HG03575 (cell line): Measurements from ENCODE around the gene MBNL2.

Experiments
- ATAC-seq: cut with Tn5 transposase; IDR thresholded peaks from one replicate; pipeline ENCODE4 v1.9.1; 2021; ENCODE audit not compliant: unreplicated experiment, insufficient number of reproducible peaks, low FRiP score; ENCODE audit errors: extremely low read depth

Gene MBNL2

GRCh38 chr13:97352815-97353214, 130.7 kb downstream of the MBNL2 start:
- no peak for ATAC-seq

DNA sequence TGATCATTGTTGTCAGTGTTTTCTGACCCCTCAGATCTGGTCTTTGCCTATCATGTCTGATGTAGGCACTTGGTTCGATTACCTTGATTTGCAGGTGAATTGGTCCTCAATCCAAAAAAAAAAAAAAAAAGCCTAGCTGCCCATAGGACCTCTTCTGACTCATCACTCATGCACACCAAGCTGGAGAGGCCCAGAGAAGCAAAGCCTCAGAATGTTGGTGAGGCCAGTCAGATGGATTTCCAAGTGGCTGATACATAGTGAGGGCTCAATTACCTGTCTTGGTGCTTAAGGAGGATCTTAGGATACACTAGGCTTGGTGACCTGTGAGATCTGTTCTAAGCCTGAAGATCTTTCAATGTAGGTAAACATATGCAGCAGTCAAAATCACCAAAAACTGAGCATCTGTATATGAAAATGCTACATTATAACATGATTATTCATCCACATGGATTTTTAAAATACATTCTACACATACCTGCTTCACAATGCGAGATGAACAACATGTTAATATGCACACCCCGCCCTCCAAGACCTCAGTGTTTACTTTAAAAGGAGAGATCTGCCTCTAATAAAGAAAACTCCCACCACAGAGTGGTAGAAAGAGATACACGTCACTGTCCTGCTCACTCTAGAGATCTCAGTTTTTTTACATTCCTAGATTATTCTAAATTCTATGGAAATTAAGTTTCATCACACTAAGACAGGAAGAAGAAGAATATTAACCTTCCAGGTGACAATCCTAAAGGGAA, 132.0 kb downstream of the MBNL2 start:
- no peak for ATAC-seq

DNA sequence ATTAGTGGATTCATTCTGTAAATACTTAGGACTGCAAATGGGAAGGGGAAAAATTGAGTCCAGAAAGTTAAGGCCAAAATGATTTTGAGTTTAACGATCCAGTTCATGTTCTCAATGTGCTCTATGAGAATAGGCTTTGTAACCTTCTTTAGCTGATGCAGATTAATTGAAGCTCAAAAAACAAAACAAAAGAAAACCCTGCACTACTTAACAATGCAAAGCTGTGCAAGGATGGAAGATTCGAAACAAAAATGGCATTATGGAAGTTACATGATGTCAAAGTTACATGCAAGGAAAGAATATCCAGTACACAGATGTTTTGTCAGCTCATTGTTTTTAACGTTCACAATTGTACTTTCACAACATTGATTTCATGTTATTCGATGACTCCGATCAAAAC, 132.7 kb downstream of the MBNL2 start:
- ATAC-seq, result no peak

DNA sequence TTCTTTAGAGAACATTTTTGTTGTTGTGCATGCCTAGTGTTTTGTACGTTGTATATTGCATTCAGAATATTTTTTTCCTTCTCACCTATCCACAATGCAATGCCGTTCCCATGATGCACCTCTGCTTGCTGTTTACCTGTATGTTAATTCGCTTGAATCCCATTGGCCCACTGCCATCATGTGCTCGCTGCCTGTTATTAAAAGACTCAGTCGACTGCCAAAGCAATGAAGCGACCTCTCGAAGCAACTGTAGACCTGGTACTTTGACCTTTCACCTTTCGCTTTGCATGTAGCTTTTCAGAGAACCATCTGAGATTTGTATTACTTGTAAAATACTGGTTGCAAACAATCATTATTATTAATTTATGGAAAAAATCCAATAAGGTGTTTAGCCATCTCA, 134.5 kb downstream of the MBNL2 start:
- no peak for ATAC-seq

GRCh38 chr13:97359181-97360057, 137.3 kb downstream of the MBNL2 start:
- ATAC-seq, result peak; percentile 59

DNA sequence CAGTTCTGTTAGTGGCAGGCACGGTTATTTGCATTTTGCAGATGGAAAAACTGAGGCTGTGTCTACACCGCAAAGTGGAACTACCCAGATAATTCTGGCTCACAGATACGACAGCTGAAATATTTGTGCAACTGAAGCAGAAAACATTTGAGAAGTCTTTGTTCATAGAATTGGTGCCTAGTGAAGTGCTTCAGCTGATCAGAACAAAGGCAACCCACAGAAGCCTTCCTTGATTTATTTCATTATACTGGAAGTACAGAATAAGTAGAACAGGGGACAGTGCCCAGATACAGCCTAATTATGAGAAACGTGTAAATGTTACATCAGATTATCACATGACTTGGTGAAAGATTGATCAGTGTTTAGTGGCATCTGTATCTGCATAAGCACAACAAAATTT, 138.5 kb downstream of the MBNL2 start:
- ATAC-seq, result no peak

DNA sequence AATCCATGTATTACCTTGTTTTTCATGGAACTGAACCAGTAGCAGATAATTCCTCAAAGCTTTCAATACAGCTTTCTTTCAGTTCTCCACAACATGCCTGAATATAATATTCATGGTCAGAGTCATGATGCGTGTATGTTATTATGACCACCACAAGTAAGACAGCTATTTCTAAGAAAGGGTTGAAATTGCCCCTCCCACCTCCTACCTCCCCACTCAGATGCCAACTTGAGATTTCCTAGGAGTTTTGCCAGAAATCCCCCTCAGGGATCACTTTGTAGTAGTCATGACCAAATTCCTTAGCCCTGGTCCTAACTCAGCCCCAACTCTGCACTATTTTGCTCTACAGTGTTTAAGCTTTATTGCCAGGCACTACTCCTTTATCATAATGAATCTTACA, 141.9 kb downstream of the MBNL2 start:
- ATAC-seq, result no peak

DNA sequence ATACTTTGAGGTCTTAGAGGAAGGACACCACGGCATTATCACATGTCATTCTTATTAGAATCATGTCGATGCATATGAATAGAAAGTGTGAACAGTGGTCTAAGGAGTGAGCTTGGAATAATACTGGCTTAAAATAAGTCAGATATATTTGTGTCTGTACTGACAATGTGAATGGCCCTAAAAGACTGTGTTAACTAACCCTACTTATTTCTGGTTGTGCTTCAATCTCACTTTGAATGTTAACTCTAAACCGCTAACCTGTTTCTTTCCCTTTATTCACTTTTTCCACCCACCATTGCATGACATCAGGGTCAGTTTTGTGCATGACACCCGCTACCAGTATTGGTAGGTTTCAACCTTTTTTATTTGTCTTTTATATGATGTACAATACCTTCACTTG, 142.7 kb downstream of the MBNL2 start:
- no peak for ATAC-seq

DNA sequence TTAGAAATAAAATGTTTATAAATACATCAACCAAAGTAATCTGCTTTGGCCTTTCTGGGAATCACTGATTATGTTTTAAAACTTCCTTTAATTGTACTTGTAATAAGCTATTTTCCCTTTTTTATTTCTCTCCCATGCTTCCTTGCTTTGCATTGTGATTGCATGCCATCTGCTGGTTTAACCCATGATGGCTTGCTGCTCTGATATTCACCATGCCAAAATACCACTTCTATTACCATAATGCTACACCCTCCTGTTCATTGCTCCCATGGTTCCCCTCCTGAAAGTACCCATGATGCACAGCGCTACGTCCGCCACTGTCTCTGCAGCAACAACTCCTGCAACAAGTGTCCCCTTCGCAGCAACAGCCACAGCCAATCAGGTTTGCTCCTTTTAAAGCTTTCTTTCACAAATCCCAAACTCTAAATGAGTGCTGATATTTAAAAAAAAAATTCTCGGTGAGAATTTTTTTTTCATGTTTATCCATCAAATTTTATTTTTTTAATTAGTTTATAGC, 144.1 kb downstream of the MBNL2 start:
- ATAC-seq, result no peak

GRCh38 chr13:97367016-97367822, 145.1 kb downstream of the MBNL2 start:
- ATAC-seq, result no peak

- ATAC-seq, result peak; percentile 66
These were observed 147.2 kb downstream of the MBNL2 start for GRCh38 chr13:97369261-97369893.

DNA sequence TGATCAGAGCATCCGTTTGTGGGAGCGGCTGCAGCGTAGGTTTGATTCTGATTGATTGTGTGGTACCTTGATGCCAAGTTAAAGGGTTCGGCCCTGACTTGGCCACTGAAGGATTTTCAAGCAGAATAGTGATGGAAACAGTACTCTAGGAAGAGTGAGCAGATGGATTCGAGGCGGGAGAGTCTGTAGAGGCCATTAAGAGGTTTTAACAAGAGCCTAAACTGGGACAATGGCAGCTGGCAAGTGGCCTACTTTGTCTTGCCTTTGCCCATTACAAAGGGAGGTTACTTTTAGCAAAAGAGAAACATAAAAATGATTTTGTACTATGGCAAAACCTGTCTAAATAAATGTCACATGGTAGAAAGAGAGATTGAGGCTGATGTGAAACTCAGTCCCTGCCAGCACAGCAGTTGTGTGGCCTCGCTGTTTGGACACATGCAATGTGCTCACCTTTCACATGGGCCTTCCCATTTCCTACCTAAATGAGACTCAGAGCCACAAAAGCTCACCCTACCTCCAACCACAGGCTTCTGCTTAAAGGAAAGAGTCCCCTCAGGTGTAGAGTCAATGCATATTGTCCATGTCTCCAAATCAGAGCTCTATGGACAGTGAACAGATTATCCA, 149.5 kb downstream of the MBNL2 start:
- no peak for ATAC-seq

GRCh38 chr13:97372936-97373335, 150.8 kb downstream of the MBNL2 start:
- ATAC-seq, result no peak

DNA sequence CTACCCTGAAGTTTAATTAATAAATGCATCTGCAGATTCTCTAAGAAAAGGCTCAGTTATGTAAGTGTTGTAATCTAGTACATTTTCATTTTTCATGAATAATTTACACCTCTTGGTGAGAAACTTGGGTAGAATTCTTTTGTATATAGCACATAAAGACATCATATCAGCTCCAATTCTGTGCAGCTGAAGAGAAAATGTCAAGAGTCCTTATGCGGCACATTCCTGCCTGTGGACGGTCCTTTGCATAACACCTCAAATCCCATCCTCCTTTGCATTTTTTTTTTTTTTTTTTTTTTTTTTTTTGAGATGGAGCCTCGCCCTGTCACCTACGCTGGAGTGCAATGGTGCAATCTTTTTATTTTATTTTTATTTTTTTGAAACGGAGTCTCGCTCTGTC, 151.7 kb downstream of the MBNL2 start:
- no peak for ATAC-seq

DNA sequence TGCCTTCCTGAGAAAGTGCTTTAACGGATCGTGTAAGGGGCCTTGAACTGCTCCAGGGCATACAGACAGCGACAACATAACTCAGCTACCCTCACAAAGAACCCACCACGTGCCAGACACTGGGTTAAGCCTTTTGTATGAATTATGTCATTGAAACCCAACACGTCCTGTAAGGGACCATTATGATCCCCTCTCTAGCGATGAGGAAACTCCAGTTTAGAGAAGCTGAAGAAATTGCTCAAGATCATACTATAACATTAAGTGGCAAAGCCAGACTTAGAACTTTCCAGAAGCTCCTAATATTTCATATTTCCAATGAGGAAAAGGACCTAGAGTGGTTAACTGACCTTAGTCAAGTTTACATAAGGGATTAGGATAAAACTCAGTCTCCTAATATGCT, 154.8 kb downstream of the MBNL2 start:
- no peak for ATAC-seq

DNA sequence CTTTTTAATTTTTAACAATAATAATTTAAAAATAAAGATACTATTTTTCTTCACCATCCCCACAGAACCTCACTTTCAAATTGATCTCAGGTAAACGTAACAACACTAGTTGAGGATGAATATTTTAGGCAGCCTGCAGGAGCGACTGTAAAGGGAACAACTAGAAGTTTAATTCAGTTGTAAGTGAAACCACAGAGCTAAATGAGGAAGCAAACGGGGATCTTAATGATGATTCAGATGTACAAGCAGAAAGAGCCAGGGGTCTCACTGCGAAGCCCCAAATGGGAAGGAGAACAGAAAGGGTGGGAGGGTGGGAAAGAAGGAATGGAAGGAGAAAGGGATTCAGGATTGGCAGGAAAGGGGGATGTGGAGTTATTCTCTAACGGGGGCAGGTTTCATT, 157.3 kb downstream of the MBNL2 start:
- ATAC-seq, result no peak

GRCh38 chr13:97380696-97381095, 158.6 kb downstream of the MBNL2 start:
- ATAC-seq, result no peak

- no peak for ATAC-seq
These were observed 159.1 kb downstream of the MBNL2 start for GRCh38 chr13:97381189-97381588.

DNA sequence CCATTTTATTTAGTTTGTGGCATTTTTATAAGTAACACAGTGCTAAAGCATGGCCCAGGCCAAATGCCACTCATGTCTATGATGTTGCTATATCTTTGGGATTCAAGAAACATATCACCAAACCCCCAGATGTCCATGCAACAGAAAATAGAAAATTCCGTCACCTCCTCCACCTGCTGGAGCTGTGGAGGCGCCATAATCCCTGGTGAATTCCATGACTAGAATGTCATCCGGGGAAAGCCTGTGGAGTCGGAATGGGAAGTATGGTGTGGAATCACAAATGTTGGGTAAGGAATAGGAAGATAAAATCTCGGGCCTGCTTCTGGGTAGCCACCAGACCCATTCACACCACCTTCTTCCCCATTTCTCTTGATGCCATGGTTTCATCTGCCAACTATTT, 160.1 kb downstream of the MBNL2 start:
- no peak for ATAC-seq
